Ovary (tissue), 3 donors: ENCODE measurements around the gene TENM3.

Experiments
- EP300 ChIP-seq: sonication (generic); formaldehyde crosslinking; IDR thresholded peaks from one replicate; pipeline ENCODE4 v1.6.1; 2017; ENCODE audit warnings: antibody characterized with exemption
- TF ChIP-seq, protein P1 (sequence below), 3 donors: fragments of 450-650 bp in 2 of 3; fragments of 200-600 bp in 1 of 3; IDR thresholded peaks; one replicate each; pipeline versions ENCODE4 v1.5.1 to v1.8.0; 2016 to 2022; ENCODE audit warnings: antibody characterized with exemption in 3 of 3, mild to moderate bottlenecking in 1 of 3
- donor health status: DM: no; HTN: no; CAD: no.

DNA sequence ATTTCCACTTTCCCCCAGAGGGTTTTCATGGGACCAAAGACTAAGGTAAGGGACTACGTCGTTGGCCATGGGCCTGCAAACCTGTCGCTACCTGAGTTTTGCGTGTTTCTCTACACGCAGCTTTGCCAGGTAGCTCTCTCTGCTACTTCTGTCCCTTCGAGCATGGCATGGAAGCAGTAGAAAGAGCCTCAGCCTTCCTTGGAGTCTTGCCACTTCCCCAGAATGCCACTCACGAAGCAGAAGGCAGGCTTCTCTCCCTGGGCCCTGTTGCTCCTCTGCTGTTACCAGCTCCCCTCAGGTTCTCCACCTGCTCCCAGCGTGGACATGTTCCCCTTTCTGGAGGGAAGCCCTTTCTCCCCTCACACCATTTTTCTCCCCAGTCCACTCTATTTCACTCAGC is 381.1 kb downstream of the TENM3 start:
- TF ChIP-seq, protein P1, sequence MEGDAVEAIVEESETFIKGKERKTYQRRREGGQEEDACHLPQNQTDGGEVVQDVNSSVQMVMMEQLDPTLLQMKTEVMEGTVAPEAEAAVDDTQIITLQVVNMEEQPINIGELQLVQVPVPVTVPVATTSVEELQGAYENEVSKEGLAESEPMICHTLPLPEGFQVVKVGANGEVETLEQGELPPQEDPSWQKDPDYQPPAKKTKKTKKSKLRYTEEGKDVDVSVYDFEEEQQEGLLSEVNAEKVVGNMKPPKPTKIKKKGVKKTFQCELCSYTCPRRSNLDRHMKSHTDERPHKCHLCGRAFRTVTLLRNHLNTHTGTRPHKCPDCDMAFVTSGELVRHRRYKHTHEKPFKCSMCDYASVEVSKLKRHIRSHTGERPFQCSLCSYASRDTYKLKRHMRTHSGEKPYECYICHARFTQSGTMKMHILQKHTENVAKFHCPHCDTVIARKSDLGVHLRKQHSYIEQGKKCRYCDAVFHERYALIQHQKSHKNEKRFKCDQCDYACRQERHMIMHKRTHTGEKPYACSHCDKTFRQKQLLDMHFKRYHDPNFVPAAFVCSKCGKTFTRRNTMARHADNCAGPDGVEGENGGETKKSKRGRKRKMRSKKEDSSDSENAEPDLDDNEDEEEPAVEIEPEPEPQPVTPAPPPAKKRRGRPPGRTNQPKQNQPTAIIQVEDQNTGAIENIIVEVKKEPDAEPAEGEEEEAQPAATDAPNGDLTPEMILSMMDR (IDR thresholded peaks at IDR 0.05): no peak
- no peak for TF ChIP-seq EP300
